ENCODE data around the gene UCN3. TPM values are rescaled to one million over a fixed set of nuclear protein-coding genes. Genes with fewer than 3 reads are reported as not detected.

Gene UCN3
- total and polyA plus RNA-seq, 9 of the 15 experiments (the other 6 are each of a cell fraction or from before 2014, with no cell fraction given): not detected

- peak; percentile 69 for TF ChIP-seq CXXC5 (CRISPR knock-in tag; IDR thresholded peaks at IDR 0.05)
- no peak for TF ChIP-seq ESRRA (IDR thresholded peaks at IDR 0.05; ENCODE audit: borderline replicate concordance, low read depth)
- no peak for TF ChIP-seq ATF6 (CRISPR knock-in tag; IDR thresholded peaks at IDR 0.05)
- peak; percentile 85 for TF ChIP-seq L3MBTL2 (IDR thresholded peaks at IDR 0.05)
- no peak for TF ChIP-seq EHMT2 (IDR thresholded peaks at IDR 0.05)
- TF ChIP-seq SMAD2 (IDR thresholded peaks at IDR 0.05; ENCODE audit: low read depth, low read length): no peak
- TF ChIP-seq ETV5 (CRISPR knock-in tag; IDR thresholded peaks at IDR 0.05; ENCODE audit: low read depth): 0 out of 2 replicates have a peak, but pooled peaks have one; percentile 21
- TF ChIP-seq KLF16 (IDR thresholded peaks at IDR 0.05): no peak
- TF ChIP-seq POLR2G (IDR thresholded peaks at IDR 0.05; ENCODE audit: low read depth, low read length): no peak
Observed at GRCh38 chr10:5317547-5318107, 47.1 kb upstream of the UCN3 start (continued).

DNA sequence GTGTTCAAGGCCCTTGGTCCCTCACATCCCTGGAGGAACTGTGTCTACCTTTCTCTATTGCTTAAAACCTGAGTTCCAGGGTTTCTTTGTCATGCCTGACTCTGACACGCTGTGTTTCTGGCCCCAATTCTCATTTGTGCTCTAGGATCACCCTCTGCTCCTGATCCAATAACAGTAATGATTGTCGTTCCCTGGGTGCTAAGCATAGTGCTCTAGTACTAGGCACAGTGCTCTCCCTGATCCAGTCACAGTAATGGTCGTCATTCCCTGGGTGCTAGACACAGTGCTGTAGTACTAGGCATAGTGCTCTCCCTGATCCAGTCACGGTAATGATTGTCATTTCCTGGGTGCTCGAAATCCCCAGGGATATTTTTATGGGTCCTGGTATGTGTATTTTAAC lies 46.6 kb upstream of the UCN3 start:
- Histone ChIP-seq H3K9ac (ENCODE audit: insufficient read depth in 1 of 2, low read depth in 2 of 2, low read length in 2 of 2) (no peak overlapping the region), H3K4me3 (no peak overlapping the region), H2AFZ (ENCODE audit: low read depth, low read length) (peak overlapping the region; percentile 61), H4K20me1 (replicated peaks; ENCODE audit: control insufficient read depth, insufficient read depth, low read length) (no peaks in the 10 kb centered on the region), H3K4me2 (ENCODE audit: insufficient read depth, low read length) (peak overlapping the region; percentile 45; the same call in 1 of the 2 replicates), H3K9me1 (ENCODE audit: control insufficient read depth, insufficient read depth, low read length) (no peaks in the 10 kb centered on the region), H3K27ac (ENCODE audit: extremely low read depth, low read depth, low read length) (peak overlapping the region; percentile 38; the same call in 2 of the 3 replicates), H3K79me2 (ENCODE audit: control insufficient read depth, insufficient read depth, low read length) (no peaks in the 10 kb centered on the region), H3K9me3 (replicated peaks; ENCODE audit: control insufficient read depth, insufficient read depth, low read depth, low read length) (no peaks in the 10 kb centered on the region; the same call in 1 of the 2 replicates), H3K4me1 (replicated peaks in 1 of 2; ENCODE audit: control insufficient read depth in 2 of 2, insufficient read depth in 2 of 2, low read length in 2 of 2) (peaks cover 6 to 15% of the 10 kb centered on the region in 2 experiments; a peak in 4 of 5 replicates), H3K27me3 (ENCODE audit: control insufficient read depth in 2 of 2, insufficient read depth in 2 of 2, low read length in 2 of 2) (no peaks in the 10 kb centered on the region), H3K36me3 (ENCODE audit: control insufficient read depth, insufficient read depth, low read length) (no peaks in the 10 kb centered on the region)
- no TSS peak for BruUV-seq (replicated peaks)
- in situ Hi-C loops (cut with MboI) (no loop called here), intact Hi-C loops (cut with micrococcal nuclease) (no loop called here)
- no peak for FAIRE-seq
- WGBS (ENCODE audit: insufficient coverage, low coverage, missing lambda C conversion rate): 60% methylated on average over 5 of the region's 5 CpGs
- ChIA-PET POLR2A (no interaction called here), CTCF (ENCODE audit: low intra/inter-chr PET ratio) (no interaction called here)
- DNase-seq (ENCODE audit: extremely low read depth in 1 of 4, low spot score in 3 of 4): no peak
- no peak for ATAC-seq
- no peak for TF ChIP-seq RERE (CRISPR knock-in tag; IDR thresholded peaks at IDR 0.05; ENCODE audit: borderline replicate concordance)
- TF ChIP-seq, protein P1, sequence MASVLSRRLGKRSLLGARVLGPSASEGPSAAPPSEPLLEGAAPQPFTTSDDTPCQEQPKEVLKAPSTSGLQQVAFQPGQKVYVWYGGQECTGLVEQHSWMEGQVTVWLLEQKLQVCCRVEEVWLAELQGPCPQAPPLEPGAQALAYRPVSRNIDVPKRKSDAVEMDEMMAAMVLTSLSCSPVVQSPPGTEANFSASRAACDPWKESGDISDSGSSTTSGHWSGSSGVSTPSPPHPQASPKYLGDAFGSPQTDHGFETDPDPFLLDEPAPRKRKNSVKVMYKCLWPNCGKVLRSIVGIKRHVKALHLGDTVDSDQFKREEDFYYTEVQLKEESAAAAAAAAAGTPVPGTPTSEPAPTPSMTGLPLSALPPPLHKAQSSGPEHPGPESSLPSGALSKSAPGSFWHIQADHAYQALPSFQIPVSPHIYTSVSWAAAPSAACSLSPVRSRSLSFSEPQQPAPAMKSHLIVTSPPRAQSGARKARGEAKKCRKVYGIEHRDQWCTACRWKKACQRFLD (CRISPR knock-in tag; IDR thresholded peaks at IDR 0.05): 0 out of 2 replicates have a peak, but pooled peaks have one; percentile 14
- TF ChIP-seq IFI16 (CRISPR knock-in tag; IDR thresholded peaks at IDR 0.05): no peak
